Karpas-422 (cell line): ENCODE results near the gene NUDCD3. TPM values are rescaled to one million over a fixed set of nuclear protein-coding genes. Genes with fewer than 3 reads are reported as not detected.

Experiments used
- DNase-seq: peaks from one replicate; pipeline ENCODE4 v3.0.0-alpha.2; 2015
- H2AFZ ChIP-seq: fragments of 200-600 bp; sonication (generic); 2 replicates; pipeline ENCODE4 v1.6.1; 2014; ENCODE audit warnings: antibody characterized with exemption, low read length, mixed read lengths
- H3K27ac ChIP-seq: fragments of 200-600 bp; sonication (generic); 2 replicates; pipeline ENCODE4 v1.5.1; 2014; ENCODE audit warnings: mild to moderate bottlenecking, low read length, moderate library complexity
- H3K27me3 ChIP-seq: fragments of 200-600 bp; sonication (generic); 2 replicates; pipeline ENCODE4 v1.6.1; 2014; ENCODE audit warnings: low read length, mixed read lengths
- H3K36me3 ChIP-seq: fragments of 200-600 bp; sonication (generic); 2 replicates; pipeline ENCODE4 v1.6.1; 2014; ENCODE audit warnings: low read length, mixed read lengths; ENCODE audit not compliant: insufficient read depth
- H3K4me1 ChIP-seq: fragments of 200-600 bp; sonication (generic); 2 replicates; pipeline ENCODE4 v1.6.1; 2014; ENCODE audit warnings: mild to moderate bottlenecking, low read length, mixed read lengths
- H3K4me2 ChIP-seq: fragments of 200-600 bp; sonication (generic); 2 replicates; pipeline ENCODE4 v1.6.1; 2014; ENCODE audit warnings: low read length, low read depth, mild to moderate bottlenecking; ENCODE audit not compliant: poor library complexity, severe bottlenecking
- H3K4me3 ChIP-seq: fragments of 200-600 bp; sonication (generic); 2 replicates; pipeline ENCODE4 v1.5.1; 2014; ENCODE audit warnings: mild to moderate bottlenecking, antibody characterized with exemption, low read length, mixed read lengths
- H3K79me2 ChIP-seq: fragments of 200-600 bp; sonication (generic); 2 replicates; pipeline ENCODE4 v1.6.1; 2014; ENCODE audit warnings: mild to moderate bottlenecking, low read length, mixed read lengths
- H3K9ac ChIP-seq: fragments of 200-600 bp; sonication (generic); 2 replicates; pipeline ENCODE4 v1.6.0; 2014; ENCODE audit warnings: low read length
- H3K9me2 ChIP-seq: fragments of 200-600 bp; sonication (generic), shearing (Covaris generic); replicated peaks from 2 replicates; pipeline ENCODE4 v1.6.0; 2014; ENCODE audit warnings: mild to moderate bottlenecking, low read length, moderate library complexity; ENCODE audit not compliant: insufficient read depth
- H3K9me3 ChIP-seq: fragments of 300-700, 200-600 bp; sonication (generic); 2 replicates; pipeline ENCODE4 v1.6.1; 2014; ENCODE audit warnings: low read length, mixed read lengths
- H4K20me1 ChIP-seq: fragments of 200-600 bp; sonication (generic); 2 replicates; pipeline ENCODE4 v1.6.1; 2014; ENCODE audit warnings: mild to moderate bottlenecking, antibody characterized with exemption, low read length, low read depth; ENCODE audit not compliant: insufficient read depth
- total RNA-seq: library from RNA; depleted of rRNA; stranded (reverse); fragments of >200 nt; shearing (Covaris generic); gene quantifications from 2 replicates; pipeline ENCODE4 v1.2.3, GENCODE V29; 2014; ENCODE audit warnings: low replicate concordance

Gene NUDCD3
- total RNA-seq, 1 experiment from 2014 or later = 56.1 TPM

DNA sequence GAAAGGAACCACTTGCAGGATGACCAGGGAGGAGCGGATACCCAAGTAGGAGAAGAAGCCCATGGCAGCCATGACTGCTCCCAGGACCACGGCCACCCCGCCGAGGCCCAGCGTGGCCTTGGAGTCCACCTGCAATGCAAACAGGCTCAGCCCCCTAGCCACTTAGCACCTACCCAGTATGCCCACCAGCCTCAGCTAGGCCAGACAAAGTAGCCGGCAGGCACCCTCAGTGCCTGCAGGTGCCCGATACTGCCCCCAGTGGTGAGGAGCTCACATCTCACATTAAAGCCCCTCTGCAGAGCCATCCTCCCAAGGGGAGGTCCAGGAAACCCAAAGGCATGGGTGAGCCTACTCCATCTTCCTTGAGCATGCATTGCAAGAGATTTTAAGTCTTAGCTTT lies 44.0 kb upstream of the NUDCD3 start:
- H3K4me1 ChIP-seq = no peaks in the 10 kb centered on the region
- no peaks in the 10 kb centered on the region for H4K20me1 ChIP-seq
- H3K79me2 ChIP-seq = no peaks in the 10 kb centered on the region
- H3K27me3 ChIP-seq = no peaks in the 10 kb centered on the region
- no peaks in the 10 kb centered on the region for H3K36me3 ChIP-seq
- H3K27ac ChIP-seq = no peak overlapping the region
- H3K9me2 ChIP-seq = no peaks in the 10 kb centered on the region
- H3K4me3 ChIP-seq = no peak overlapping the region
- DNase-seq = peak; percentile 89
- H3K9me3 ChIP-seq = no peaks in the 10 kb centered on the region
- no peak overlapping the region for H2AFZ ChIP-seq
- H3K9ac ChIP-seq = no peak overlapping the region
- H3K4me2 ChIP-seq = no peak overlapping the region

DNA sequence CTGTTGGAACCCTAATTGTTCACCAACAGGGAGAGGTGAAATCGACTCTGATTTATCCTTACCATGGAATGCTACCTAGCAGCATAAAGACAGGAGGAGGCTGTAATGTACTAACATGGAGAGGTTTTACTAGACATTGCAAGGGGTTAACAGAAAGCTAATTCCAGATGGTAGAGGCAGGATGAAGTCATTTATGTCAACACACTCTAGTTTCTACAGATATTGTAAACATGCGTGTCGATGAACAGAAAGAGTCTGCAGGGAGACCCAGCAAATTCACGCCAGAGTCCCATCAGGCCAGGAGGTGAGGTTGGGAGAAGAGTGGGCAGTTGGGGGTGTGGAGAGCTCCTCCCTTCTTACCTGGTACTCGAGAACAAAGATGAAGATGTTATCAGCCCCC lies 43.6 kb upstream of the NUDCD3 start:
- Histone ChIP-seq H3K27ac (no peak overlapping the region), H3K9me3 (no peaks in the 10 kb centered on the region), H3K79me2 (no peaks in the 10 kb centered on the region), H4K20me1 (no peaks in the 10 kb centered on the region), H3K36me3 (no peaks in the 10 kb centered on the region), H2AFZ (no peak overlapping the region), H3K4me3 (no peak overlapping the region), H3K9ac (no peak overlapping the region), H3K4me1 (no peaks in the 10 kb centered on the region), H3K4me2 (no peak overlapping the region), H3K9me2 (no peaks in the 10 kb centered on the region), H3K27me3 (no peaks in the 10 kb centered on the region)
- DNase-seq = no peak

DNA sequence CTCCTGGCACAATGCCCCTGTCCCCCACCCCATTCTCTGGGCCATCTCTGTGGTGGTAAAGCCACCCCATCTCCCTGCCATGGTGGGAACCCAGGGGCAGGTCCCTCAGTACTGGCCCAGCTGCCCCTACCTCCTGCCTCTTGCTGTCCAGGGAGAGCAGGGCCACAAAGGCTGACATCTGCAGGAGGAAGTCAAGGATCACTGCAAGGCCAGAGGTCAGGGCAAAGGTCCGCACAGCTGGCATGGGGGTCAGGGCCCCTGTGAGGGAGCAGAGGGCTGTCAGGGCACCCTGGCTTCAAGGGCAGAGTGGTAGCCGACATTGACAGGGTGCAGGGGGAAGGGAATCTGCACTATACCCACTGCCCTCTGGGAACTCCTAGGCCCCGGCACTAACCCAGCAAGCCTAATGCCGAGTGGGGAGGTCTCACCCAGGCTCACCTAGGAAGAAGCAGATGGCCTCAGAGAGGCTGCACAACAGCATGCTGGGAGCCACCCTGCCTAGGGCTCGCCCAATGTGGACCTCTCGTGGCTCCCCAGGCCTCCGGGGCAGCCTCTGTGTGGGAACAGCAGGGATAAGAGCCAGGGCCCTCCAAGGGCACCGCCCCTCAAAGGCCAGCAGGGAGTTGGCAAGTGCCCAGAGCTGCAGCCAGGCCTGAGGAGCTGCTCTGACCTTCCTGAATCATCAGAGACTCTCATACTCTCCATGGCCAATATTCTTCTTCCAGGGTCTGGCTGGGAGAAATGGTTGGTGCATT lies 43.0 kb upstream of the NUDCD3 start:
- no peak overlapping the region for H3K9ac ChIP-seq

DNA sequence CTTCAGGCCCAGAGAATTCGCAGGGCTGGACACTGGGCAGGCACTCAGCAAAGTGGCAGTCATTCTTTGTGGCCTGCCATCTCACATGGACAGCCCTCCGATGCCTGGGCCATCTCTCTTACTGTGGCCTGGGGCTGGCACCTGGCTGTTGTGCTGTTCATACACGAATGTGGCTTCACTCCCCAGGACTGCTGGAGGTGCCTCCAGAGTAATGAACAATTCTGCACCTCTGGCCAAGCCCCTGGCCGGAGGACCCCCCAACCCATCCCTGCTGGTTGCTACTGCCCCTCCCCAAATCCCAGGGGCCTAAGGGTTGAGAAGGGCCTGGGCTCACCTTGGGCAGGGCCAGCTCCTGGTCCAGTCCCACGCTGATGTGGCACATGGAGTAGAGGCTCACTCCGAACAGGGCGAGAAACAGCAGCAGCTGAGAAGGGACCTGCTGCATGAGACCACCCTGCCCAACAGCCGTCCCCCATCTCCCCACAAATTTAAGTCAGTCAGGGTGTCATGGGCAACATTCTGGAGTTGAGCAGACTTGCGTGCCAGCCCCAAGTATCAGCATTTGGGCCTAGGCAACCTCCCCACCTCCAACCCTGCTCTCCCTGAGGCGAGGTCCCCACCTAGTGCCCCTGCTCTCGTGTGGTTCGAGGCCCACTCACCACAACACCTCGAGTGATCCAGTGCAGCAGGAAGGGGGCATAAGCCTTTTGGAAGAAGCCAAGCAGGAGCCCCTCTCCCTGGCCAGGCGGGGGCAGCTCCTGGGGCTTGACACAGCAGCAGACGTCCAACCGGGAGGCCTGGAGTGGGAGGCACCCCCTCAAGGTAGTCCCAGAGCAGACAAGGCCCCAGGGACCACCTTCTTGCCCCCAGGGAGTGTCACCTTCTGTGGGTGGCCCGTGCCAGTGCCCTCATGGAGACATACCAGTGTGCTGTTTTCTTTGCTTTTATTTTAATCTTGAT lies 41.2 kb upstream of the NUDCD3 start:
- no peak overlapping the region for H2AFZ ChIP-seq
- H3K36me3 ChIP-seq = no peaks in the 10 kb centered on the region
- DNase-seq = no peak
- H4K20me1 ChIP-seq = no peaks in the 10 kb centered on the region
- H3K9ac ChIP-seq = no peak overlapping the region
- no peaks in the 10 kb centered on the region for H3K79me2 ChIP-seq
- no peaks in the 10 kb centered on the region for H3K27me3 ChIP-seq
- no peak overlapping the region for H3K4me2 ChIP-seq
- H3K9me3 ChIP-seq = no peaks in the 10 kb centered on the region
- no peak overlapping the region for H3K27ac ChIP-seq
- no peak overlapping the region for H3K4me3 ChIP-seq
- no peaks in the 10 kb centered on the region for H3K4me1 ChIP-seq
- no peaks in the 10 kb centered on the region for H3K9me2 ChIP-seq

More for the DNA sequence above, 43.0 kb upstream of the NUDCD3 start:
- Histone ChIP-seq H3K4me1 (no peaks in the 10 kb centered on the region), H3K79me2 (no peaks in the 10 kb centered on the region), H2AFZ (no peak overlapping the region), H3K9me3 (no peaks in the 10 kb centered on the region), H3K4me2 (no peak overlapping the region), H3K36me3 (no peaks in the 10 kb centered on the region), H3K27ac (no peak overlapping the region), H3K27me3 (no peaks in the 10 kb centered on the region), H3K9me2 (no peaks in the 10 kb centered on the region), H3K4me3 (no peak overlapping the region), H4K20me1 (no peaks in the 10 kb centered on the region)
- DNase-seq = no peak

DNA sequence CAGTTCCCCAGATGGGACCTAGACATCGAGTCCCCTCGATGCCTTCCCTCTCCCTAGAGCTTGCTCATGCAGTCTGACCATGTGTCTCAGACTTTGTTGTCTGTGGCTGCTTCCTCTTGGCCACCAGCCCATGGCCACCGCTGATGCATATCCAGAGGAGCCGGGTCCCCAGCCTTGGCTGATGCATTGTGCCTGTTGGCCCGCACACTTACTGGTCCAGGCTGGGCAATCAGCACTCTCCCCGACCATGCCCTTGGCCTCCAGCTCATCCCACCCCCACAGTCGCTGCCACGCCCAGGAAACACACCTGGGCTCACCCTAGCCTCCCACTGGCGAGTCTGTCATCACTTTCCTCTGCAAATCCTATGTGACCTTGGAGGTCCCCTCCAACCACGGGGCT lies 40.5 kb upstream of the NUDCD3 start:
- no peak overlapping the region for H3K9ac ChIP-seq

DNA sequence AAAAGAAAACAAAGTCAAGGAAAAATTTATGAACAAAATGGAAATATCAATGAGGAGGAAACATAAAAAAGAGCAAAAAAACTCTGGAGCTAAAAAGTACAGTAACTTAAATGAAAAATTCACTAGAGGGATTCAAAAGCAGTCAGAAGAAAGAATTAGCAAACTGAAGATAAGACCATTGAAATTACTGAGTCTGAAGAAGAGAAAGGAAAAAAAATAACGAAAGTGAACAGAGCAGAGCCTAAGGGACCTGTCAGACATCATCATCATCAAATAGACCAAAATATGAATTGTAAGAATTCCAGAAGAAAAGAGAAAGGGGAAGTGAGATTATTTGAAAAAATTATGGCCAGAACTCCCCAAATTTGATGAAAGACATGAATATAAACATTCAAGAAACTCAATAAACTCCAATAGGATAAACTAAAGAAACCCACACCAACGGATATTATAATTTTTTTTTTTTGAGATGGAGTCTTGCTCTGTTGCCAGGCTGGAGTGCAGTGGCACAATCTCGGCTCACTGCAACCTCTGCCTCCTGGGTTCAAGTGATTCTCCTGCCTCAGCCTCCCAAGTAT lies 34.4 kb upstream of the NUDCD3 start:
- Histone ChIP-seq H3K27me3 (no peaks in the 10 kb centered on the region), H3K4me2 (no peak overlapping the region), H3K9me2 (no peaks in the 10 kb centered on the region), H3K79me2 (no peaks in the 10 kb centered on the region), H3K4me3 (no peak overlapping the region), H3K27ac (no peak overlapping the region), H4K20me1 (no peaks in the 10 kb centered on the region), H3K9ac (no peak overlapping the region), H3K4me1 (no peaks in the 10 kb centered on the region), H3K9me3 (peaks cover 3% of the 10 kb centered on the region; the same call in 1 of the 2 replicates), H3K36me3 (no peaks in the 10 kb centered on the region), H2AFZ (no peak overlapping the region)
- no peak for DNase-seq

More for the DNA sequence above, 40.5 kb upstream of the NUDCD3 start:
- Histone ChIP-seq H3K9me2 (no peaks in the 10 kb centered on the region), H3K36me3 (no peaks in the 10 kb centered on the region), H3K4me2 (no peak overlapping the region), H3K27ac (no peak overlapping the region), H3K79me2 (no peaks in the 10 kb centered on the region), H2AFZ (no peak overlapping the region), H3K4me1 (no peaks in the 10 kb centered on the region), H3K9me3 (no peaks in the 10 kb centered on the region), H4K20me1 (no peaks in the 10 kb centered on the region), H3K4me3 (no peak overlapping the region), H3K27me3 (no peaks in the 10 kb centered on the region)
- DNase-seq = no peak

DNA sequence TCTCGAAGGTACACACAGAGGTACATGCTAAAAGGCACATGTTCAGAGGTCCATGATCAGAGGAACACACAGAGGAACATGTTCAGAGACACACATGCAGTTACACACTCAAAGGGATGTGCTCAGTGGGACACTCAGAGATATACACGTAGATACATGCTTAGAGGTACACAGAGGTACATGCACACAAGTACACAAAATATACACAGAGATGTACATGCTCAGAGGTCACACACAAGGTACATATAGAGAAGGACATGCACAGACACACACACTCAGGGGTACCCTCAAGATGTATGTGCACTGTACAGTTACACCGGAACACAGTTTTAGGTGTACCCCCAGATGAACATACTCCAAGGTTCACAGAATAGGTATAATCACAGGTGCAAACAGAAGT lies 31.9 kb upstream of the NUDCD3 start:
- Histone ChIP-seq H3K9me3 (peaks cover 3% of the 10 kb centered on the region; the same call in 1 of the 2 replicates), H3K79me2 (no peaks in the 10 kb centered on the region), H3K36me3 (no peaks in the 10 kb centered on the region), H3K9ac (no peak overlapping the region), H2AFZ (no peak overlapping the region), H3K4me3 (no peak overlapping the region), H3K27ac (no peak overlapping the region), H3K27me3 (no peaks in the 10 kb centered on the region), H3K4me1 (no peaks in the 10 kb centered on the region), H4K20me1 (no peaks in the 10 kb centered on the region), H3K9me2 (no peaks in the 10 kb centered on the region), H3K4me2 (no peak overlapping the region)
- DNase-seq = no peak
